OCI-LY7 (cell line): ENCODE data around the gene CATSPER4. TPM values are rescaled to one million over a fixed set of nuclear protein-coding genes. Genes with fewer than 3 reads are reported as not detected.

Experiments used
- BruUV-seq: library from RNA; stranded (reverse); fragments of 400-500 nt; replicated peaks from 2 replicates; lab custom pipeline; 2021; lab: Mats Ljungman, UMichigan
- CTCF ChIA-PET: fragments of 300-600 bp; sonication (Branson Sonifier 250); formaldehyde crosslinking; loops from one replicate; lab custom pipeline; 2022; ENCODE audit warnings: antibody characterized with exemption; ENCODE audit not compliant: unreplicated experiment; lab: Charles Lee
- POLR2A ChIA-PET: fragments of 300-600 bp; sonication (Branson Sonifier 250); formaldehyde crosslinking; loops from one replicate; lab custom pipeline; 2022; ENCODE audit warnings: antibody characterized with exemption; lab: Charles Lee
- DNase-seq: peaks from one replicate; pipeline ENCODE4 v3.0.0-alpha.2; 2015; ENCODE audit warnings: low spot score
- H2AFZ ChIP-seq: fragments of 200-600 bp; sonication (generic), shearing (Covaris generic); 2 replicates; pipeline ENCODE4 v1.6.1; 2014; ENCODE audit warnings: mild to moderate bottlenecking, antibody characterized with exemption, low read length, moderate library complexity
- H3K27ac ChIP-seq: fragments of 200-600 bp; sonication (generic); 2 replicates; pipeline ENCODE4 v1.5.1; 2014; ENCODE audit warnings: mixed run types, low read depth, mild to moderate bottlenecking, moderate library complexity, low read length, inconsistent platforms; ENCODE audit not compliant: poor library complexity, severe bottlenecking
- H3K36me3 ChIP-seq: fragments of 200-600 bp; sonication (generic); 2 replicates; pipeline ENCODE4 v1.6.1; 2014; ENCODE audit warnings: mild to moderate bottlenecking, antibody characterized with exemption, low read length, moderate library complexity, mixed read lengths; ENCODE audit not compliant: insufficient read depth
- H3K4me1 ChIP-seq: fragments of 200-600 bp; sonication (generic); 2 replicates; pipeline ENCODE4 v1.5.1; 2014; ENCODE audit warnings: mild to moderate bottlenecking, low read length; ENCODE audit not compliant: insufficient read depth, poor library complexity, severe bottlenecking
- H3K4me2 ChIP-seq: fragments of 200-600 bp; sonication (generic); 2 replicates; pipeline ENCODE4 v1.6.1; 2014; ENCODE audit warnings: mild to moderate bottlenecking, low read length
- H3K4me3 ChIP-seq: fragments of 200-600 bp; sonication (generic); 2 replicates; pipeline ENCODE4 v1.5.1; 2014; ENCODE audit warnings: mild to moderate bottlenecking, low read depth, low read length; ENCODE audit not compliant: poor library complexity, severe bottlenecking
- H3K79me2 ChIP-seq: fragments of 200-600 bp; sonication (generic); 2 replicates; pipeline ENCODE4 v1.6.1; 2016; ENCODE audit warnings: low read depth, mild to moderate bottlenecking, low read length, moderate library complexity, mixed read lengths; ENCODE audit not compliant: insufficient read depth
- H3K9me2 ChIP-seq: fragments of 200-600 bp; sonication (generic); 2 replicates; pipeline ENCODE4 v1.6.1; 2016; ENCODE audit warnings: mild to moderate bottlenecking, low read length, mixed read lengths; ENCODE audit not compliant: insufficient read depth
- H3K9me3 ChIP-seq: fragments of 200-600 bp; sonication (generic); 2 replicates; pipeline ENCODE4 v1.6.1; 2014; ENCODE audit warnings: mild to moderate bottlenecking, mixed run types, low read length, mixed read lengths
- H4K20me1 ChIP-seq: fragments of 200-600 bp; sonication (generic); 2 replicates; pipeline ENCODE4 v1.6.1; 2014; ENCODE audit warnings: mild to moderate bottlenecking, antibody characterized with exemption, low read length, moderate library complexity, mixed read lengths; ENCODE audit not compliant: insufficient read depth
- EZH2phosphoT487 ChIP-seq: fragments of 200-600 bp; sonication (generic); IDR thresholded peaks from 2 replicates; pipeline ENCODE4 v1.6.1; 2018; ENCODE audit warnings: low read depth, borderline replicate concordance, mild to moderate bottlenecking, mixed run types, antibody characterized with exemption, low read length, moderate library complexity, mixed read lengths
- intact Hi-C: fragments of 100-400 bp; cut with micrococcal nuclease; formaldehyde crosslinking; loops from one replicate; pipeline ENCODE4 v1.10.0; 2022; ENCODE audit not compliant: unreplicated experiment
- total RNA-seq, 2 experiments: library from RNA; depleted of rRNA in 1 of 2; stranded (reverse); fragments of >200 nt in 1 of 2; shearing (Covaris generic) in 1 of 2; gene quantifications; 2 replicates each; pipeline ENCODE4 v1.2.3, GENCODE V29; 2014 to 2022
- TF ChIP-seq, protein P1 (sequence below): fragments of 200-600 bp; sonication (generic); conservative IDR thresholded peaks from 2 replicates; pipeline ENCODE4 v1.5.1; 2014; ENCODE audit warnings: mild to moderate bottlenecking, antibody characterized with exemption, low read length, moderate library complexity, mixed read lengths

CATSPER4 gene
- total RNA-seq, 2 experiments from 2014 or later = not detected

DNA sequence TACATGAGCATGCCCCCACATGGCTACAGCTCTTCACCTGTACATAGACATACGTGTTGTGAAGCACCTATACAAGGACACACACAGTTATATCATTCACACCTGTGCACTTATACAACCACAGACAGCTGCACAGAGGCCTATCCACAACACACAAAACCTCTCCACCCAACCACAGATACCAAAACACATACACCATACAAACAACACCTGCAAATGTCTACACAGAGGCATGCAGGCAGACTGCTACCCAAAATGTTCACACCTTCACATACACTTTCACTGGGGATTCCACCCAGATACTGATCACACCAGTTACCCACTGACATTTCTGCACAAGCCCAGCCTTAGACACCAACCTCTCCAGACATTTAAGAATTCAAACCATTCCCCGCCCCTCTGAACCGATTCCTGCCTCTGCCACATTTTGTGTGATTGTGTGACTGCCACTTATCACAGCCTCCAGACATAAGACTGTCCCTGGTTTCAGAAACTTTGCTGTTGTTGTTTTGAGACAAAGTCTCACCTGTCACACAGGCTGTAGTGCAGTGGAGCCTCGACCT, 23.6 kb upstream of the CATSPER4 start:
- CTCF ChIA-PET = no interaction called here
- Histone ChIP-seq H3K9me2 (no peaks in the 10 kb centered on the region), H3K27ac (no peak overlapping the region), H3K36me3 (peaks cover 10% of the 10 kb centered on the region; the same call in 1 of the 2 replicates), H3K4me2 (no peak overlapping the region), H2AFZ (no peak overlapping the region), H4K20me1 (no peaks in the 10 kb centered on the region), H3K4me1 (peaks cover 9% of the 10 kb centered on the region), H3K79me2 (peaks cover 14% of the 10 kb centered on the region), H3K4me3 (no peak overlapping the region), H3K9me3 (no peaks in the 10 kb centered on the region)
- BruUV-seq = no TSS peak
- POLR2A ChIA-PET = no interaction called here
- intact Hi-C loops = no loop called here
- TF ChIP-seq, protein P1, sequence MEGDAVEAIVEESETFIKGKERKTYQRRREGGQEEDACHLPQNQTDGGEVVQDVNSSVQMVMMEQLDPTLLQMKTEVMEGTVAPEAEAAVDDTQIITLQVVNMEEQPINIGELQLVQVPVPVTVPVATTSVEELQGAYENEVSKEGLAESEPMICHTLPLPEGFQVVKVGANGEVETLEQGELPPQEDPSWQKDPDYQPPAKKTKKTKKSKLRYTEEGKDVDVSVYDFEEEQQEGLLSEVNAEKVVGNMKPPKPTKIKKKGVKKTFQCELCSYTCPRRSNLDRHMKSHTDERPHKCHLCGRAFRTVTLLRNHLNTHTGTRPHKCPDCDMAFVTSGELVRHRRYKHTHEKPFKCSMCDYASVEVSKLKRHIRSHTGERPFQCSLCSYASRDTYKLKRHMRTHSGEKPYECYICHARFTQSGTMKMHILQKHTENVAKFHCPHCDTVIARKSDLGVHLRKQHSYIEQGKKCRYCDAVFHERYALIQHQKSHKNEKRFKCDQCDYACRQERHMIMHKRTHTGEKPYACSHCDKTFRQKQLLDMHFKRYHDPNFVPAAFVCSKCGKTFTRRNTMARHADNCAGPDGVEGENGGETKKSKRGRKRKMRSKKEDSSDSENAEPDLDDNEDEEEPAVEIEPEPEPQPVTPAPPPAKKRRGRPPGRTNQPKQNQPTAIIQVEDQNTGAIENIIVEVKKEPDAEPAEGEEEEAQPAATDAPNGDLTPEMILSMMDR = no peak
- no peak for TF ChIP-seq EZH2phosphoT487
- DNase-seq = no peak

DNA sequence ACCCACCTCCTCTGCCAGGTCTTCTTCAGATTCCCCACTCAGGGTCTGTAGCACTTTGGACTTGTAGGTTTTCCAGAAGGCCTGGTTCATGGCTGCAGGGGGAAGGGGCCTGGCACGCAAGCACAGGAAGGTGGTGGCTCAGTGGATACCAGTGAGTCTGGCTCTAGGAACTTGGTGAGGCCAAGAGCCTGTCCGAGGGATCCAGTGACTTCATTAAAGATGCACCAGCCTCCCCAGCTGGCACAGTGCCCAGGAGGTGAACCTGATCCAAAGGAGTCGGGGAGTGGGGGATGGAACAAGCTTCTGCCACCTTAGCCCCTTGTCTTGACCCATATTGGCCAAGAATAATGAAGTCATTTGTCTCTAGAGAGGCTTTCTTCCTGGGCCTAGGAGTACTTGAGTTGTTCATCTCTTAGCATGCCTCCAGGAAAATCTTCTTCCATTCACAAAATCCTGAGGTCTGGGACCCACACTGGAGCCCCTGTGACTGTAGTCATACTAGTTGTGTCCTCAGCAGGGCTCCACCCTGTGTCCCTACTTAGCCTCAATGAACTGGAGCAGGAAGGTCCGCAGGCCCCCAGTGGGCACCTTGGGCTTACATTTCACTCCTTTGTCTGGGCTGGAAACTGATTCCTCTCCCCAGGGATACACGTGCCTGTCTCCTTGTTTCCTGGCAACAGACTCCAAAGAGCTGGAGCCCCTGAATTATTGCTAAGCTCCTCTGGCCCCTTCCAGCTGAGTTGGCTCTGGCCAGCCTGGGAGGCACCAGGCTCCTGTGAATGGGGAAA, 21.8 kb upstream of the CATSPER4 start, which contains the start of gene C1orf232:
TSS of gene C1orf232 (minus strand) at position 554 of the 788 bp plus-strand sequence. CDS start at position 90, 464 bp downstream.
- intact Hi-C loops = loop anchor here (1.0 kb wide), 2 partner anchors 57 to 66 kb away; partner anchors contain the start of genes CEP85 and PDIK1L
- Histone ChIP-seq H3K4me2 (peak within 1 kb of the TSS; percentile 87), H2AFZ (peak within 1 kb of the TSS; percentile 44; the same call in 1 of the 2 replicates), H3K4me1 (peaks cover 9% of the 10 kb centered on the region), H3K9me3 (no peaks in the 10 kb centered on the region), H3K9me2 (no peaks in the 10 kb centered on the region), H3K36me3 (peaks cover 22% of the 10 kb centered on the region), H3K4me3 (peak within 1 kb of the TSS; percentile 81), H3K79me2 (peaks cover 14% of the 10 kb centered on the region), H3K27ac (no peak within 1 kb of the TSS), H4K20me1 (no peaks in the 10 kb centered on the region)
- ChIA-PET POLR2A (no interaction called here), CTCF (no interaction called here)
- no peak for TF ChIP-seq EZH2phosphoT487
- TF ChIP-seq, protein P1 = no peak
- BruUV-seq = no TSS peak
- DNase-seq = no peak

DNA sequence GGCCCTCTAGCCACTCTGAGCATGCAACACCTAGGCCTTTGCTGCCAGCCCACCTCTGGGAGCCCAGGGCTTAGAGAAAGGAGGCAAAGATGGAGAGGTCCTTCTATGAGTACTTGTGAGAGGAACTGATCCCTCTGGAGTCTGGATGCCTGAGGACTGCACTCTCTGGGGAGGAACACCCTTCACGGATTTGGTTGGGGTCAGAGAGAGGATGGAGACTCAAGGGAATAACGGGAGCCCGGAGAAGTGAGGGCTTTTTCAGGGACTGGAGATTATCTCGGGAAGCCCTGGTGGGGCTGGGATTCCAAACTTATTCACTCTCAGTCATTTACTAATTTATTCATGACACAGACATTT, 21.2 kb upstream of the CATSPER4 start:
- intact Hi-C loops = loop anchor here (1.0 kb wide), 2 partner anchors 58 to 65 kb away; partner anchors contain the start of genes CEP85 and PDIK1L
- peaks cover 9% of the 10 kb centered on the region for H3K4me1 ChIP-seq
- peak overlapping the region; percentile 81 for H3K4me3 ChIP-seq
- POLR2A ChIA-PET = no interaction called here
- no peaks in the 10 kb centered on the region for H3K9me2 ChIP-seq
- CTCF ChIA-PET = no interaction called here
- peaks cover 14% of the 10 kb centered on the region for H3K79me2 ChIP-seq
- H3K27ac ChIP-seq = no peak overlapping the region
- no peaks in the 10 kb centered on the region for H4K20me1 ChIP-seq
- peak overlapping the region; percentile 40; the same call in 1 of the 2 replicates for H3K4me2 ChIP-seq
- H2AFZ ChIP-seq = no peak overlapping the region; the same call in 1 of the 2 replicates
- peaks cover 22% of the 10 kb centered on the region for H3K36me3 ChIP-seq
- TF ChIP-seq, protein P1 = no peak
- no peak for TF ChIP-seq EZH2phosphoT487
- no TSS peak for BruUV-seq
- no peak for DNase-seq
- H3K9me3 ChIP-seq = no peaks in the 10 kb centered on the region
